Spleen (tissue), 11 donors: ENCODE results near the gene GJD2. TPM values are rescaled to one million over a fixed set of nuclear protein-coding genes. Genes with fewer than 3 reads are reported as not detected.

ENCODE experiments used
- DNase-seq: peaks from one replicate; pipeline ENCODE4 v3.0.0-alpha.2; 2020
- H3K27ac ChIP-seq, 8 donors: fragments of 200-600 bp; sonication (generic) in 7 of 8; 1 replicate in 4 of 8; 2 replicates in 4 of 8; pipeline versions ENCODE4 v1.5.0 to v1.8.0; 2016 to 2021; ENCODE audit warnings: inconsistent platforms in 4 of 8, mild to moderate bottlenecking in 4 of 8, moderate library complexity in 1 of 8
- H3K27me3 ChIP-seq, 7 donors: fragments of 200-600 bp; sonication (generic) in 6 of 7; replicated peaks in 1 of 7; 1 replicate in 4 of 7; 2 replicates in 3 of 7; pipeline versions ENCODE4 v1.5.0 to v1.8.0; 2016 to 2021; ENCODE audit warnings: inconsistent platforms in 3 of 7, mild to moderate bottlenecking in 1 of 7
- H3K36me3 ChIP-seq, 6 donors: fragments of 200-600 bp; sonication (generic) in 5 of 6; 1 replicate in 4 of 6; 2 replicates in 2 of 6; pipeline versions ENCODE4 v1.5.0 to v1.8.0; 2016 to 2021; ENCODE audit warnings: inconsistent platforms in 2 of 6
- H3K4me1 ChIP-seq, 6 donors: fragments of 200-600 bp; sonication (generic) in 5 of 6; 1 replicate in 3 of 6; 2 replicates in 3 of 6; pipeline versions ENCODE4 v1.5.0 to v1.8.0; 2016 to 2021; ENCODE audit warnings: inconsistent platforms in 3 of 6
- H3K4me3 ChIP-seq, 8 donors: fragments of 200-600 bp; sonication (generic) in 7 of 8; 1 replicate in 4 of 8; 2 replicates in 4 of 8; pipeline versions ENCODE4 v1.5.0 to v1.8.0; 2016 to 2021; ENCODE audit warnings: inconsistent platforms in 4 of 8, mild to moderate bottlenecking in 4 of 8, moderate library complexity in 2 of 8
- H3K9me3 ChIP-seq, 8 donors: fragments of 200-600 bp; sonication (generic) in 7 of 8; 1 replicate in 4 of 8; 2 replicates in 4 of 8; pipeline versions ENCODE4 v1.5.0 to v1.8.0; 2016 to 2021; ENCODE audit warnings: inconsistent platforms in 4 of 8
- POLR2A ChIP-seq, 3 donors: fragments of 450-650 bp; IDR thresholded peaks; one replicate each; pipeline ENCODE4 v1.5.1; 2017; ENCODE audit warnings: antibody characterized with exemption in 3 of 3, mild to moderate bottlenecking in 1 of 3
- POLR2AphosphoS5 ChIP-seq, 3 donors: sonication (generic); formaldehyde crosslinking; IDR thresholded peaks; one replicate each; pipeline ENCODE4 v1.5.1; 2017; ENCODE audit warnings: antibody characterized with exemption in 3 of 3
- WGBS, 5 donors: extraction: QIAGEN DNeasy Blood & Tissue Kit in 3 of 5; methylation state at CpG; one replicate each; pipeline versions ENCODE4 v1.1.5 to v1.1.7; 2013 to 2018; 5-methylcytosine and 5-hydroxymethylcytosine counted together
- intact Hi-C: fragments of 100-400 bp; cut with DNase I; formaldehyde crosslinking; loops from one replicate; pipeline ENCODE4 v1.15.0; 2023; ENCODE audit warnings: low total_unique reads
- polyA plus RNA-seq, 3 donors: library from polyadenylated mRNA; stranded (reverse); fragments of 200-250 nt; gene quantifications; one replicate each; pipeline ENCODE4 v1.2.1, GENCODE V29; 2013
- total RNA-seq, 7 donors: library from RNA; depleted of rRNA in 3 of 7; stranded (reverse); fragments of >200 nt in 3 of 7; fragmentation: NEBNext Ultra II Directional in 4 of 7; extraction: Animal tissue kit (Norgen Biotek cat#: 25700) in 4 of 7; gene quantifications; one replicate each; pipeline versions ENCODE4 v1.1.0 to v1.2.1, GENCODE V29; 2016 to 2021
- TF ChIP-seq, protein P1 (sequence below), 11 experiments: fragments of 200-600 bp in 7 of 11; fragments of 450-650 bp in 4 of 11; sonication (generic) in 4 of 11; IDR thresholded peaks in 8 of 11; conservative IDR thresholded peaks in 3 of 11; 1 replicate in 7 of 11; 2 replicates in 4 of 11; pipeline versions ENCODE4 v1.4.0 to v1.8.0; 2016 to 2021; ENCODE audit warnings: antibody characterized with exemption in 11 of 11, inconsistent platforms in 4 of 11, mild to moderate bottlenecking in 1 of 11
- donor health status: healthy with polysubstance abuse.
- donor health status: DM: no; HTN: no; CAD: no; lungs with moderate emphysema.
- donor health status: DM: no; HTN: no; CAD: no.
- donor health status: Bipolar disorder and iron deficiency.
- donor health status: healthy.
- donor health status: DM: no; HTN: no; CAD: no.
- donor health status: DM: yes; HTN: yes; CAD: no.

GJD2 gene
- total and polyA plus RNA-seq, 10 donors = 0.02 TPM; not detected in 9

DNA sequence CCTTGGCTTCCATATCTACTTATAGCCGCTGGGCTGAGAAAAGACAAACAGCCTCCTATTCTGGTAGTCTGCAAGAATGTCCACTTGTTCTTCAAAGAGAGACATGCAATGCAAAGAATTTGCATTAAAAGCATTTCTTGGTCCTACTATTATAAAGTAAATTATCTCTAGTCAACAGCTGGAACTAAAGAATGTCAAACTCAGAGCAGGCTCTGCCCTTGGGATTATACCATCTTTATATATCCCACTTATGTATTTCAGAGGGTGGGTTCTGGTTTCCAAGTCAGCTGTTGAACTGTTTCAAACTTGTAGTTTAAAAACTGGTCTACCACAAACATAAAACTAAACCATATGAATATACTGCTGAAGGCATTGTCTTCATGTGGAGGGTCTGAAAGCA lies 47.6 kb upstream of the GJD2 start:
- Histone ChIP-seq H3K9me3 (peaks cover 0 to 9% (median 0%) of the 10 kb centered on the region in 8 donors), H3K27me3 (peaks cover 0 to 33% (median 0%) of the 10 kb centered on the region in 7 donors), H3K4me1 (peaks cover 0 to 8% (median 0%) of the 10 kb centered on the region in 6 donors), H3K27ac (no peak overlapping the region), H3K36me3 (no peaks in the 10 kb centered on the region), H3K4me3 (no peak overlapping the region)
- intact Hi-C loops = no loop called here
- 93 to 100% (median 98%) methylated on average over 1 of the region's 1 CpG for WGBS, 5 donors
- no peak for DNase-seq
- TF ChIP-seq, protein P1, sequence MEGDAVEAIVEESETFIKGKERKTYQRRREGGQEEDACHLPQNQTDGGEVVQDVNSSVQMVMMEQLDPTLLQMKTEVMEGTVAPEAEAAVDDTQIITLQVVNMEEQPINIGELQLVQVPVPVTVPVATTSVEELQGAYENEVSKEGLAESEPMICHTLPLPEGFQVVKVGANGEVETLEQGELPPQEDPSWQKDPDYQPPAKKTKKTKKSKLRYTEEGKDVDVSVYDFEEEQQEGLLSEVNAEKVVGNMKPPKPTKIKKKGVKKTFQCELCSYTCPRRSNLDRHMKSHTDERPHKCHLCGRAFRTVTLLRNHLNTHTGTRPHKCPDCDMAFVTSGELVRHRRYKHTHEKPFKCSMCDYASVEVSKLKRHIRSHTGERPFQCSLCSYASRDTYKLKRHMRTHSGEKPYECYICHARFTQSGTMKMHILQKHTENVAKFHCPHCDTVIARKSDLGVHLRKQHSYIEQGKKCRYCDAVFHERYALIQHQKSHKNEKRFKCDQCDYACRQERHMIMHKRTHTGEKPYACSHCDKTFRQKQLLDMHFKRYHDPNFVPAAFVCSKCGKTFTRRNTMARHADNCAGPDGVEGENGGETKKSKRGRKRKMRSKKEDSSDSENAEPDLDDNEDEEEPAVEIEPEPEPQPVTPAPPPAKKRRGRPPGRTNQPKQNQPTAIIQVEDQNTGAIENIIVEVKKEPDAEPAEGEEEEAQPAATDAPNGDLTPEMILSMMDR (IDR thresholded peaks at IDR 0.05 in 8 of 11, conservative IDR thresholded peaks at IDR 0.05 in 3 of 11) = no peak
- TF ChIP-seq POLR2AphosphoS5 (IDR thresholded peaks at IDR 0.05) = no peak
- TF ChIP-seq POLR2A (IDR thresholded peaks at IDR 0.05) = no peak

DNA sequence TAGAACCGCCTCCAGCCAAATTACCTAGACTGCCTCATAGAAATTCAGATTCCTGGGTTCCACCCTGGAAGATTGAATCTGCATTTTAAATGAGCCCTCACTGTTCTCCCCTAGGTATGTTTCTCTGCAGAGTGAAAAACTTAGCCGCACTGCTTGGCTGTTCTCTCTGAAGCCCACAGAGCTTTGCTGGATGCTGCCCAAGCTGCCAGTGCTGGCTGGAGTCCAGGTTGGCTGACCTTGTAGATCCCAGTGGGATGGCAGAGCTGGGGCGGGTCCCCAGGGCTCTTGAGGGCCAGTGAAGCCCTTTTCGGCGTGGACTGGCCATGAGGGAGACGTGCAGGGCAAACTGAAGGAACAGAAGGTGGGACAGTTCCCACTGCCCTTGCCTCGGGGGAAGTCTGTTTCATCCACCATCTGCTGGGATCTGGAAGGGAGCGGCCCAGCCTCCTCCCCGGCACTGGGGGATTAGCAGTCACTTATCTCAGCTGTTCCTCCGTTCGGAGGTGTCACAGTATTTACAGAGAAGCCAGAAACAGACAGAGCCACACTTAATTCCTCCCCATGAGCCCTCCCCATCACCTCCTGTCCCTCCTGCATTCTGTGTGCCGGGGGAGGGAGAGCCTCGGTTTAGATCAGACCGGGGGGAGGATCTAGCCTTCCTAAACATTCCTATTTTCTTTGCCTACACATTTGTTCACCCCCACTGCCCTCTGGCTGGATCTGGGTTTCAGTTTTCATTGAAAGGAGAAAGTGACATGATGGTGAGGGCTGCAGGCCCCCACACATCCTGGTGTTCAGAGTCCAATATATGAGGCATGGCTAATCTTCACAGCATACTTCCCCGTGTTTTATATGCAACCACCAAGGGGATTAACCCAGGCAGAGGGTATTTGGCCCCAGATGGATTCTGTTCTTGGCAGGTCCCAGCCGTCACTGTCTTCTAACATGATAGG lies 44.6 kb upstream of the GJD2 start:
- no peak for DNase-seq
- Histone ChIP-seq H3K4me1 (peaks cover 0 to 15% (median 4%) of the 10 kb centered on the region in 6 donors), H3K36me3 (no peaks in the 10 kb centered on the region), H3K27ac (no peak overlapping the region), H3K27me3 (peaks cover 0 to 63% (median 24%) of the 10 kb centered on the region in 7 donors), H3K9me3 (no peaks in the 10 kb centered on the region), H3K4me3 (no peak overlapping the region)
- no peak for TF ChIP-seq POLR2A (IDR thresholded peaks at IDR 0.05)
- no peak for TF ChIP-seq POLR2AphosphoS5 (IDR thresholded peaks at IDR 0.05)
- TF ChIP-seq, protein P1 (IDR thresholded peaks at IDR 0.05 in 8 of 11, conservative IDR thresholded peaks at IDR 0.05 in 3 of 11) = no peak
- intact Hi-C loops = no loop called here
- 42 to 56% (median 47%) methylated on average over 13 to 16 of the region's 16 CpGs for WGBS, 5 donors

DNA sequence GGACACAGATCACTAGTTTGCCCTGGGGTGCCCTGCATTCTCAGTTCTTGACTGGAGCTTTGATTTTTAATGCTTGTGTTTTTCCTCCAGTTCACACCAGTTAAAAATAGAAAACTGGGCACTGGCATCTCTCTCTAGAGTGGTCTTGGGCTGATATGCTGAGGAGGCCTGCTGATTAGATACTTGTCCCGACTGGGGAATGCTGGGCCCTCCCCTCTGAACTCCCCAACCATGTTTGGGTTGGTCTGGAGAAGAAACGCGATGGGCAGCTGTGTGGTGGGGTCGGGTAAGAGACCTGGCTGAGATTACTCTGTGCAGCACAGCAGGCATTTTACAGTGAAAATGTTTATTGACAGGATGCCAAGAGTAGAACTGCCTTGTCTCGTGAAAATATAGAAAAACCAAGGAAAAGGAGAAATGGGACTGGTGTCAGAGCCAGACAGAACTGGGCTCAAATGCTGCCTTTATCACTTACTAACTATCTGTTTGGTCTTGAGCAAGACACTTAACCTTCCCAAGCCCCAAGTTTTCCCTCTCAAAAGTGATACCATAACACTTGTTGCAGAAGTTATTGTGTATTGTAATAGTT lies 42.1 kb upstream of the GJD2 start:
- TF ChIP-seq POLR2AphosphoS5 (IDR thresholded peaks at IDR 0.05) = no peak
- no peaks in the 10 kb centered on the region for H3K9me3 ChIP-seq
- peaks cover 0 to 88% (median 31%) of the 10 kb centered on the region in 7 donors for H3K27me3 ChIP-seq
- WGBS, 5 donors = 63 to 74% (median 71%) methylated on average over 5 of the region's 5 CpGs
- H3K4me1 ChIP-seq = peaks cover 0 to 15% (median 4%) of the 10 kb centered on the region in 6 donors
- intact Hi-C loops = no loop called here
- H3K4me3 ChIP-seq = no peak overlapping the region
- H3K36me3 ChIP-seq = no peaks in the 10 kb centered on the region
- no peak overlapping the region for H3K27ac ChIP-seq
- no peak for DNase-seq

DNA sequence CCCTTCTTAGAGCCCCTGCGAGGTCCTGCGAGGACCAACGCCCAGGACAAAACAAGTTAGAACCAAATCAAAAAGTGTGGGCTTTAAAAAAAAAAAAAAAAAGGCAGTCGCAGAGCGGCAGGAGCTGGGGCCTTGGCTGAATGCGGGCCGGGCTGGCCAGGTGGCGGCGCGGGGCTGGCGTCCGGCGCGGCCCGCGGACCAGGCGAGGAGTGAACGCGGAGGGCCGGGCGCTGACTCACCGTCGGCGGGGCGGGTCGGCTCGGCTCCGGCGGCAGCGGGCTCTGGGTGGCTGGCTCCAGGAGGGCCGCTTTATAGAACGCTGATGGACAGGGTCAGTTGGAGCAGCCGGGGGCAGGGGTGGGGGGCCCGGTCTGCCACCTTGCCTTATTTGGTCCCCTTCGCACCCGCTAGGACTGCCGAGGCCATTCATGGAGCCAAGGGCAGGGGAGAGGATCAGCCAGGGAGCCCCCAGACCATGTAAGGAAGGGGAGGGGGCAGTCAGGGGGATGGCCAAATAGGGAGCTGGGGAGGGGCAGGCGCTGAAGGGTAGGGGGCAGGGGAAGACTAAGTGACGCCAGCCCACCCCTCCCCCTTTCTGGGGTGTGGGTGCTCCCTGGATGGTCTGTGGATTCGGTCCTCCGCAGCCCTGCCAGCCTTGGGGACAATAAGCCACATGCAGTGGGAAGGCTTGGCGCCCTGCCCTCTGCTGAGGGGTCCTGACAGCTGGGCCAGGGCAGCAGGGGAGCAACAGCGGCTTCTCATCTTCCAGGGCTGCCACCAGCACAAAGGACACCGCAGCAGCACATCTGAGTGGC lies 40.7 kb upstream of the GJD2 start, which contains the start of gene ACTC1:
ACTC1 (minus strand) TSS at position 283 of the 815 bp plus-strand sequence. CDS start 741 bp downstream, outside the sequence.
- no peaks in the 10 kb centered on the region for H3K36me3 ChIP-seq
- no peak within 1 kb of the TSS for H3K27ac ChIP-seq
- DNase-seq = no peak
- peaks cover 0 to 82% (median 31%) of the 10 kb centered on the region in 7 donors for H3K27me3 ChIP-seq
- 7 to 16% (median 10%) methylated on average over 40 to 44 of the region's 44 CpGs for WGBS, 5 donors
- TF ChIP-seq, protein P1 (IDR thresholded peaks at IDR 0.05 in 8 of 11, conservative IDR thresholded peaks at IDR 0.05 in 3 of 11) = no peak
- TF ChIP-seq POLR2AphosphoS5 (IDR thresholded peaks at IDR 0.05) = no peak
- TF ChIP-seq POLR2A (IDR thresholded peaks at IDR 0.05) = no peak
- peak within 1 kb of the TSS in 1 of 8 donors; percentile 3 for H3K4me3 ChIP-seq
- H3K4me1 ChIP-seq = peaks cover 0 to 15% (median 4%) of the 10 kb centered on the region in 6 donors
- H3K9me3 ChIP-seq = no peaks in the 10 kb centered on the region
- intact Hi-C loops = no loop called here
